Measurements from ENCODE around the gene ALDH1A1. TPM values are rescaled to one million over a fixed set of nuclear protein-coding genes. Genes with fewer than 3 reads are reported as not detected.

ALDH1A1 gene
- total RNA-seq, 1 experiment from 2014 or later = 8.8 TPM

DNA sequence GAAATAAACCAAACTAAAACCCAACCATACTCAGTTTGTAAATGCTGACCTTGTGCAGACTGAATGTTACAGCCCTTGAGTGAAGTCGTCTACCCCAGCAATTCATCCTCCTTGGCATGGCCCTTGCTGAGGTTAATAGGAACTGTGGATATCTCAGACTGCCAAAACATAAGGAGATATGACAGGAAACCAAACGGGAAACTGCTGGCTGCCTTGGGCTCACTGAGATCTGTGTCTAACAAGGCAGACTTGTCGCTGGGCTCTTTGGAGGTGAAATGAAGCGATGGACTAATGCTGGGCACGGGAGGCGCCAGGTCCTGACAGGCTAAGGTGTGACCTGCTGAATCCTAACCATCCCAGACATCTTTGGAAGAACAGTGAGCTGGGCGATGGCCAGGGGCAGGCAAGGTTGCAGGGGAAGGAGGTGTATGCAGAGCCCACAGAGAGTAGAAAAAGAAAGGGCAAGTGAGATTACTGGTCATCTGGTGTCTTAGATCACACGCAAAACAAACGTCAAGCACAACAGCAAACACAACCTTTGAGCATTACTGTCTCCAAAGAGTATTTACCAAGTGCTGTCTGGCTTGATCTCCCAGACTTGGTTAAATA, 44.6 kb upstream of the ALDH1A1 start:
- intact Hi-C loops (cut with micrococcal nuclease; ENCODE audit: unreplicated experiment) = no loop called here
- Histone ChIP-seq H3K36me3 (ENCODE audit: insufficient read depth, low read length, poor library complexity, severe bottlenecking) (no peaks in the 10 kb centered on the region), H3K9me3 (ENCODE audit: low read depth, low read length, poor library complexity, severe bottlenecking) (no peaks in the 10 kb centered on the region), H3K27me3 (replicated peaks; ENCODE audit: insufficient read depth, low read depth, low read length, poor library complexity) (no peaks in the 10 kb centered on the region), H3K27ac (ENCODE audit: low read depth, low read length, poor library complexity, severe bottlenecking) (no peak overlapping the region), H3K4me1 (ENCODE audit: insufficient read depth, low read length, poor library complexity, severe bottlenecking) (peaks cover 10% of the 10 kb centered on the region), H3K4me3 (ENCODE audit: low read depth, low read length, poor library complexity, severe bottlenecking) (no peak overlapping the region)
- DNase-seq (ENCODE audit: low spot score) = no peak
- ChIA-PET CTCF (no interaction called here), POLR2A (ENCODE audit: low non-redundant PET) (no interaction called here)
- TF ChIP-seq, protein P1, sequence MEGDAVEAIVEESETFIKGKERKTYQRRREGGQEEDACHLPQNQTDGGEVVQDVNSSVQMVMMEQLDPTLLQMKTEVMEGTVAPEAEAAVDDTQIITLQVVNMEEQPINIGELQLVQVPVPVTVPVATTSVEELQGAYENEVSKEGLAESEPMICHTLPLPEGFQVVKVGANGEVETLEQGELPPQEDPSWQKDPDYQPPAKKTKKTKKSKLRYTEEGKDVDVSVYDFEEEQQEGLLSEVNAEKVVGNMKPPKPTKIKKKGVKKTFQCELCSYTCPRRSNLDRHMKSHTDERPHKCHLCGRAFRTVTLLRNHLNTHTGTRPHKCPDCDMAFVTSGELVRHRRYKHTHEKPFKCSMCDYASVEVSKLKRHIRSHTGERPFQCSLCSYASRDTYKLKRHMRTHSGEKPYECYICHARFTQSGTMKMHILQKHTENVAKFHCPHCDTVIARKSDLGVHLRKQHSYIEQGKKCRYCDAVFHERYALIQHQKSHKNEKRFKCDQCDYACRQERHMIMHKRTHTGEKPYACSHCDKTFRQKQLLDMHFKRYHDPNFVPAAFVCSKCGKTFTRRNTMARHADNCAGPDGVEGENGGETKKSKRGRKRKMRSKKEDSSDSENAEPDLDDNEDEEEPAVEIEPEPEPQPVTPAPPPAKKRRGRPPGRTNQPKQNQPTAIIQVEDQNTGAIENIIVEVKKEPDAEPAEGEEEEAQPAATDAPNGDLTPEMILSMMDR (conservative IDR thresholded peaks at IDR 0.05; ENCODE audit: low read depth, low read length) = no peak
- no peak for TF ChIP-seq EZH2 (IDR thresholded peaks at IDR 0.05; ENCODE audit: borderline replicate concordance, low read depth, low read length, poor library complexity, severe bottlenecking)
- no TSS peak for BruUV-seq (replicated peaks)

DNA sequence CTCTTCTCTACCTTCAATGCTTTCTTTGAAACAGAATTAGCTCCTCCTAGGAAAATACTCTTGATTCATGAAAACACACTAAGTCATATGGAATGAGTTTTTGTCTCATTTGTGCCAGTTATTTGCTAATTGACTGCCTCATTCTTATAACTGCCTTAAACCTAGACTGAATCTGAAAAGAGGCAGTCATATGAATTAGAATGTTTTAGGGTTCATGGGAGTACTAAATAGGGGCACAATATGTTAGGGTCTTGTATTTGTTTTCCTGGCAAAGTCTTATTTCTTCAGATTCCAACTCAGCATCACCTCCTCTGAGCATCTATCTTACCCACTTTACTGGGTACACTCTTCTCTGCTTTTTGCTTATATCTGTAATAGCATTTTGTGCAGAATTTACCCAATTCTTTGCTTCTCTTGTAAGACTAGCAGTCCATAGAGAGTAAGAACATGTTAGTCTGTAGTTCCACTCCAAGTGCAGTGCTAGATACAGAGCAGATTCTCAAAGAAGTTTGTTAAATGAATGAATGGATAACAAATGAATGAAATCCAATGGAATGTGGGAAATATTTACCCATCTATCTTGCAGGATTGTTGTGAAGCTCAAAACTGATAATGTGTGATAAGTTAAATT, 43.9 kb upstream of the ALDH1A1 start:
- intact Hi-C loops (cut with micrococcal nuclease; ENCODE audit: unreplicated experiment) = no loop called here
- POLR2A ChIA-PET (ENCODE audit: low non-redundant PET) = no interaction called here
- DNase-seq (ENCODE audit: low spot score) = no peak
- CTCF ChIA-PET = no interaction called here
- H3K27ac ChIP-seq (ENCODE audit: low read depth, low read length, poor library complexity, severe bottlenecking) = peak overlapping the region; percentile 6
- no peak overlapping the region for H3K4me3 ChIP-seq (ENCODE audit: low read depth, low read length, poor library complexity, severe bottlenecking)
- peaks cover 10% of the 10 kb centered on the region for H3K4me1 ChIP-seq (ENCODE audit: insufficient read depth, low read length, poor library complexity, severe bottlenecking)
- TF ChIP-seq, protein P1 (conservative IDR thresholded peaks at IDR 0.05; ENCODE audit: low read depth, low read length) = no peak
- no peak for TF ChIP-seq EZH2 (IDR thresholded peaks at IDR 0.05; ENCODE audit: borderline replicate concordance, low read depth, low read length, poor library complexity, severe bottlenecking)
- H3K36me3 ChIP-seq (ENCODE audit: insufficient read depth, low read length, poor library complexity, severe bottlenecking) = no peaks in the 10 kb centered on the region
- no peaks in the 10 kb centered on the region for H3K27me3 ChIP-seq (replicated peaks; ENCODE audit: insufficient read depth, low read depth, low read length, poor library complexity)
- no TSS peak for BruUV-seq (replicated peaks)
- H3K9me3 ChIP-seq (ENCODE audit: low read depth, low read length, poor library complexity, severe bottlenecking) = no peaks in the 10 kb centered on the region

DNA sequence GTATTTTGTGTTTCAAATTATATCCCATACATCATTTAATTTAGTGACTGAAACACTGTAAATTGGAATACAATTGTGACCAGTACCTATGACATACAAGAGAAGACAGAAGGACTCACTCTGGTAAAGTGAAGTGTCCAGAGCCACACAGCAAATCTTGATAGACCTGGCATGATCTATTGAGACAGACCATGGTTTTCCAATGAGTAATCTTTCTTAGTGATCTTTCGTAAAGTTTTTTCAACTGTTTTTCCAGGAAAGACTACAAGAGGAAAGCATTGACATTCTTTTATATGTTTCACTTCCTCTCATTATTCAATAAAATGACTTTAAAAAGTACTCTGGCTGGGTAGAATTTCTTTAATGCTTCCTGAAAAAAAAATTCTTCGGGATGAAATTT, 43.3 kb upstream of the ALDH1A1 start:
- CTCF ChIA-PET = no interaction called here

More for the DNA sequence above, 43.3 kb upstream of the ALDH1A1 start:
- Histone ChIP-seq H3K4me3 (ENCODE audit: low read depth, low read length, poor library complexity, severe bottlenecking) (no peak overlapping the region), H3K9me3 (ENCODE audit: low read depth, low read length, poor library complexity, severe bottlenecking) (no peaks in the 10 kb centered on the region), H3K36me3 (ENCODE audit: insufficient read depth, low read length, poor library complexity, severe bottlenecking) (no peaks in the 10 kb centered on the region), H3K27ac (ENCODE audit: low read depth, low read length, poor library complexity, severe bottlenecking) (peak overlapping the region; percentile 6), H3K4me1 (ENCODE audit: insufficient read depth, low read length, poor library complexity, severe bottlenecking) (peaks cover 10% of the 10 kb centered on the region), H3K27me3 (replicated peaks; ENCODE audit: insufficient read depth, low read depth, low read length, poor library complexity) (no peaks in the 10 kb centered on the region)
- BruUV-seq (replicated peaks) = no TSS peak
- peak; percentile 49 for DNase-seq (ENCODE audit: low spot score)
- intact Hi-C loops (cut with micrococcal nuclease; ENCODE audit: unreplicated experiment) = no loop called here
- POLR2A ChIA-PET (ENCODE audit: low non-redundant PET) = no interaction called here
- TF ChIP-seq EZH2 (IDR thresholded peaks at IDR 0.05; ENCODE audit: borderline replicate concordance, low read depth, low read length, poor library complexity, severe bottlenecking) = no peak
- TF ChIP-seq, protein P1 (conservative IDR thresholded peaks at IDR 0.05; ENCODE audit: low read depth, low read length) = no peak
